ENCODE results near the gene NFE2.

- TF ChIP-seq CTCF (IDR thresholded peaks at IDR 0.05; ENCODE audit: control extremely low read depth in 1 of 3, insufficient read depth in 1 of 3, low read depth in 1 of 3, low read length in 3 of 3) (no peak), SRF (IDR thresholded peaks at IDR 0.05; ENCODE audit: low read depth, low read length) (no peak), TAF1 (IDR thresholded peaks at IDR 0.05; ENCODE audit: low read depth, low read length) (no peak), POU5F1 (IDR thresholded peaks at IDR 0.05; ENCODE audit: low read depth, low read length) (no peak), POLR2A (IDR thresholded peaks at IDR 0.05; ENCODE audit: control extremely low read depth in 1 of 2, low read depth in 2 of 2, low read length in 2 of 2) (no peak), EP300 (IDR thresholded peaks at IDR 0.05; ENCODE audit: borderline replicate concordance in 1 of 2, low read depth in 2 of 2, low read length in 2 of 2) (no peak), CEBPB (IDR thresholded peaks at IDR 0.05; ENCODE audit: low read depth, low read length) (no peak)
Measured at GRCh38 chr12:54272214-54272613, 28.6 kb downstream of the NFE2 start.

All from H1 (cell line).